Mesenchymal stem cell (in vitro differentiated cells and primary cell): ENCODE measurements around the gene MEF2C.

Experiments used
- DNase-seq: peaks from one replicate; pipeline ENCODE4 v3.0.0-alpha.2; 2013
- H2AFZ ChIP-seq: one replicate; pipeline ENCODE4 v1.6.1; 2013; ENCODE audit warnings: low read depth, mild to moderate bottlenecking, control low read depth, inconsistent platforms, low read length, moderate library complexity
- H2AK5ac ChIP-seq: 2 replicates; pipeline ENCODE4 v1.6.1; 2013; ENCODE audit warnings: low read length, moderate library complexity, mild to moderate bottlenecking, inconsistent platforms; ENCODE audit not compliant: severe bottlenecking
- H2BK120ac ChIP-seq: one replicate; pipeline ENCODE4 v1.6.1; 2013; ENCODE audit warnings: low read depth, mild to moderate bottlenecking, inconsistent platforms, low read length, moderate library complexity
- H2BK12ac ChIP-seq, 2 experiments: one replicate each; pipeline ENCODE4 v1.6.1; 2013; ENCODE audit warnings: inconsistent platforms in 2 of 2, low read length in 2 of 2, mild to moderate bottlenecking in 2 of 2, moderate library complexity in 2 of 2, control low read depth in 1 of 2
- H2BK15ac ChIP-seq: one replicate; pipeline ENCODE4 v1.6.1; 2013; ENCODE audit warnings: mild to moderate bottlenecking, low read depth, inconsistent platforms; ENCODE audit not compliant: poor library complexity, severe bottlenecking
- H2BK5ac ChIP-seq: 2 replicates; pipeline ENCODE4 v1.6.1; 2013; ENCODE audit warnings: low read depth, mild to moderate bottlenecking, low read length, control low read depth, inconsistent platforms; ENCODE audit not compliant: poor library complexity, severe bottlenecking
- H3K14ac ChIP-seq, 2 experiments: one replicate each; pipeline ENCODE4 v1.6.1; 2013; ENCODE audit warnings: inconsistent platforms in 2 of 2, low read length in 2 of 2, control low read depth in 1 of 2, mild to moderate bottlenecking in 1 of 2, moderate library complexity in 1 of 2
- H3K18ac ChIP-seq, 2 experiments: one replicate each; pipeline ENCODE4 v1.6.1; 2013; ENCODE audit warnings: inconsistent platforms in 2 of 2, low read length in 2 of 2, control low read depth in 1 of 2, low read depth in 1 of 2, mild to moderate bottlenecking in 1 of 2
- H3K23ac ChIP-seq, 2 experiments: one replicate each; pipeline ENCODE4 v1.6.1; 2013; ENCODE audit warnings: inconsistent platforms in 2 of 2, low read length in 2 of 2, mild to moderate bottlenecking in 2 of 2, moderate library complexity in 2 of 2, control low read depth in 1 of 2
- H3K27ac ChIP-seq: 2 replicates; pipeline ENCODE4 v1.5.1; 2013; ENCODE audit warnings: mild to moderate bottlenecking, moderate library complexity, low read length, control low read depth, inconsistent platforms; ENCODE audit not compliant: poor library complexity, severe bottlenecking
- H3K27me3 ChIP-seq, 2 experiments: 2 replicates each; pipeline versions ENCODE4 v1.6.1 to v1.7.0; 2013; ENCODE audit warnings: low read length in 2 of 2, mild to moderate bottlenecking in 2 of 2, moderate library complexity in 2 of 2, control low read depth in 1 of 2, inconsistent platforms in 1 of 2; ENCODE audit not compliant: control insufficient read depth in 1 of 2, insufficient read depth in 1 of 2
- H3K36me3 ChIP-seq, 2 experiments: 2 replicates each; pipeline versions ENCODE4 v1.6.1 to v1.7.0; 2013; ENCODE audit warnings: low read length in 2 of 2, control low read depth in 1 of 2, inconsistent platforms in 1 of 2, low read depth in 1 of 2, mild to moderate bottlenecking in 1 of 2; ENCODE audit not compliant: insufficient read depth in 2 of 2, control insufficient read depth in 1 of 2
- H3K4ac ChIP-seq, 2 experiments: one replicate each; pipeline ENCODE4 v1.6.1; 2013; ENCODE audit warnings: inconsistent platforms in 2 of 2, low read length in 2 of 2, mild to moderate bottlenecking in 2 of 2, moderate library complexity in 2 of 2, control low read depth in 1 of 2, low read depth in 1 of 2
- H3K4me1 ChIP-seq: 2 replicates; pipeline ENCODE4 v1.6.1; 2013; ENCODE audit warnings: low read depth, low read length, control low read depth; ENCODE audit not compliant: control insufficient read depth, insufficient read depth
- H3K4me2 ChIP-seq: 2 replicates; pipeline ENCODE4 v1.6.1; 2013; ENCODE audit warnings: low read length, mild to moderate bottlenecking, inconsistent platforms; ENCODE audit not compliant: poor library complexity, severe bottlenecking
- H3K4me3 ChIP-seq, 2 experiments: 2 replicates each; pipeline versions ENCODE4 v1.5.1 to v1.7.0; 2013; ENCODE audit warnings: low read length in 2 of 2, mild to moderate bottlenecking in 2 of 2, control low read depth in 1 of 2, low read depth in 1 of 2; ENCODE audit not compliant: insufficient read depth in 1 of 2
- H3K79me1 ChIP-seq: replicated peaks from 2 replicates; pipeline ENCODE4 v1.6.1; 2013; ENCODE audit warnings: mild to moderate bottlenecking, control low read depth, low read length, inconsistent platforms; ENCODE audit not compliant: poor library complexity, severe bottlenecking
- H3K9ac ChIP-seq: 2 replicates; pipeline ENCODE4 v1.7.0; 2013; ENCODE audit warnings: mild to moderate bottlenecking, low read length, moderate library complexity
- H3K9me3 ChIP-seq: 2 replicates; pipeline ENCODE4 v1.7.0; 2013; ENCODE audit warnings: mild to moderate bottlenecking, low read length; ENCODE audit not compliant: control insufficient read depth
- H4K8ac ChIP-seq: one replicate; pipeline ENCODE4 v1.6.1; 2013; ENCODE audit warnings: inconsistent platforms, mild to moderate bottlenecking, low read length, moderate library complexity
- H4K91ac ChIP-seq: one replicate; pipeline ENCODE4 v1.6.1; 2013; ENCODE audit warnings: mild to moderate bottlenecking, low read length, inconsistent platforms
- WGBS: methylation state at CpG from one replicate; pipeline ENCODE4 v1.1.7; 2013; ENCODE audit warnings: mixed read lengths; 5-methylcytosine and 5-hydroxymethylcytosine counted together

MEF2C gene

DNA sequence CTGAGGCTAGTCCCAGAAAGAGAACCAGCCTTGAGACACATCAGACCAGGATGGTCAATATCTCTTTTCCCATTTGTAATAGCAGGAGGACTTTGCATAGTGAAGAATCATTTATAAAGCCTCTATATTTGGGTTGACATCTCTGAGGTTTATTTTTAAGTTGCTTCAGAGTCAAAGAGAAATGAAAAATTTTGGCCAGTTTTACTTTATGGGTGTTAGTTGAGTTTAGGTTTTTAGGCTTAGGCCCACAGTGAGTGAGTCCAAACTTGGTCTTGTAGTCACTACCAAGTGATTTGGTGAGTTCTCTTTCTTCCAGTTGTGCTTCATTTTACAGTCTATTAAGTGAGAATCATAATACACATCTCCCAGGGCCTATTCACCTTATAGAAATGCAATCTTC, 5.3 kb upstream of the MEF2C start:
- Histone ChIP-seq H2BK12ac (no peak overlapping the region), H2AK5ac (no peak overlapping the region), H3K4me2 (no peak overlapping the region), H3K14ac (no peak overlapping the region), H2BK5ac (no peak overlapping the region), H3K9ac (no peak overlapping the region), H2BK15ac (no peak overlapping the region), H3K79me1 (no peaks in the 10 kb centered on the region), H3K18ac (no peak overlapping the region), H2AFZ (no peak overlapping the region), H3K27ac (no peak overlapping the region), H3K4ac (no peak overlapping the region), H2BK120ac (no peak overlapping the region), H3K23ac (no peak overlapping the region), H4K8ac (no peak overlapping the region), H3K4me3 (no peak overlapping the region), H3K27me3 (no peaks in the 10 kb centered on the region), H3K36me3 (no peaks in the 10 kb centered on the region), H3K9me3 (no peaks in the 10 kb centered on the region), H4K91ac (no peak overlapping the region), H3K4me1 (peaks cover 6% of the 10 kb centered on the region)
- DNase-seq: no peak

DNA sequence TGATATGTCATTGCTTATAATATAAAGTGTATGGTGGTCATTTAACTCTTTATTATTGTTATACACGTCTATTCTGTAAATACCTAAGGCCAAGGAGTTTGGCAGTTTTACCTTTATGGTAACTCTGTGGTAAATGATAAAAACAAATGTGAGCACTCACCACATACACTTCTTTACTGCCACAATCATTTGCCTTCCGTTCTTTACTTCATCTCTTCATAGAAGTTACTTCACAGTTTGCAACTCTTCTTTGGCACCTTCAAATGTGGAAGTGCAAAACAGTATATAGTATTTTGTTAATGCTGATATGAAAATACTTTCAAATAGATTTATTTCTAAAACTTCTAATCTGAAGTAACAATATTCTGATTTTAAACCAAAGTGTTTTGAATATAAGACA, 4.4 kb upstream of the MEF2C start:
- H2BK5ac ChIP-seq: no peak overlapping the region
- 86% methylated on average over 1 of the region's 2 CpGs for WGBS

DNA sequence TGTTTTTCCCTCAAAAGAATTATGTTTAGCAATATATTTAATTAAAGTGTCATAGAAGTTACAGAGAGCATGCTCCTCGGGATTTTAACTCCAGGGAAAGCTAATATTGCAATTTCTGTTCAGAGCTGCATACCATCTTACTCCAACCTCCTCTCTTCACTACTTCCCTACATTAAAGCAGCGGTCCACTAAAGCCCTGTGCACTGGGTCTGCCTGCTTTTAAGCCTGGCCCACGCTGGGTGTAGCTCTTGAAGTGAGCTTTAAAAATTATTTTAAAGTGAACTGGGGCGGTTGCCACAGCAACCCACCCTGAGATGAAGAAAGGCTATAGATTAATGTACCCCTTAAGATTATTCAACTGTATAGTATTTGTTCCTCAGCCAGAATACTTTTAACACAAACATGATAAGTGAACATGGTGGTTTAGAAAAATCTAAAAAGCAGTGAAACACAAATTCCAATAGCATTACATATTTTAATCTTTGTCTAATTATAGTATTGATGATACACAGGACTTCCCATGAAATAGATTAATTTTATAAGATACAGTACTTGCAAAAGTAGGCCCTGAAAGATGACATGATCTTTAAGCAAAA, 3.9 kb upstream of the MEF2C start:
- Histone ChIP-seq H3K27ac (no peak overlapping the region), H3K18ac (no peak overlapping the region), H2BK12ac (no peak overlapping the region), H3K14ac (no peak overlapping the region), H4K8ac (no peak overlapping the region), H4K91ac (no peak overlapping the region), H3K36me3 (no peaks in the 10 kb centered on the region), H3K4me1 (peaks cover 6% of the 10 kb centered on the region), H3K79me1 (no peaks in the 10 kb centered on the region), H3K23ac (no peak overlapping the region), H2BK120ac (no peak overlapping the region), H3K27me3 (no peaks in the 10 kb centered on the region), H2BK5ac (no peak overlapping the region), H2BK15ac (no peak overlapping the region), H3K4ac (no peak overlapping the region), H3K9me3 (no peaks in the 10 kb centered on the region), H2AK5ac (no peak overlapping the region), H3K9ac (no peak overlapping the region), H3K4me2 (no peak overlapping the region), H3K4me3 (no peak overlapping the region), H2AFZ (no peak overlapping the region)
- 92% methylated on average over 3 of the region's 4 CpGs for WGBS
- no peak for DNase-seq

More for the DNA sequence above, 4.4 kb upstream of the MEF2C start:
- Histone ChIP-seq H2AK5ac (no peak overlapping the region), H3K23ac (no peak overlapping the region), H3K9ac (no peak overlapping the region), H3K79me1 (no peaks in the 10 kb centered on the region), H3K27me3 (no peaks in the 10 kb centered on the region), H3K4me1 (peaks cover 6% of the 10 kb centered on the region), H2AFZ (no peak overlapping the region), H3K14ac (no peak overlapping the region), H2BK15ac (no peak overlapping the region), H3K4me3 (no peak overlapping the region), H3K18ac (no peak overlapping the region), H3K4ac (no peak overlapping the region), H3K9me3 (no peaks in the 10 kb centered on the region), H3K27ac (no peak overlapping the region), H4K91ac (no peak overlapping the region), H2BK120ac (no peak overlapping the region), H3K36me3 (no peaks in the 10 kb centered on the region), H4K8ac (no peak overlapping the region), H3K4me2 (no peak overlapping the region), H2BK12ac (no peak overlapping the region)
- DNase-seq: no peak

DNA sequence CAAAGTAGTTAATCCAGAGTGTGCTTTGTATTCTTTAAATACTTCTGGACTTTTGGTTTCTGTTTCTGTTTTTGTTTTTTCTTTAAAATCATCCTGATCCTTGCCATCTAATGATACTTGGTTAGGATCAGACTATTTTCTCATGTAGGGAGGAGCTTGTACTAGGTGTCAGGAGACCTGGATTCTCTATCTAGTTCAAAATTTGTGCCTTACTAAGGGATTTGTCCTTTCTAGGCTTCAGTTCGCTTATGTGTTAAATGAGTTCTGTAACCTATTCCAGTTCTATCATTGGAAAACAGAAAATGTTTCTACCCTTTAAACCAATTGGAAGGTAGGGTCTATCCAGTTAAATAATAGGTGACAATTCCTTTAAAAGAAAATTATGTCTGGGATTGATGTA, 3.3 kb upstream of the MEF2C start:
- Histone ChIP-seq H3K4me1 (peaks cover 6% of the 10 kb centered on the region), H3K27ac (no peak overlapping the region), H3K4me2 (no peak overlapping the region), H3K79me1 (no peaks in the 10 kb centered on the region), H4K8ac (no peak overlapping the region), H3K14ac (no peak overlapping the region), H3K4ac (no peak overlapping the region), H2BK120ac (no peak overlapping the region), H4K91ac (no peak overlapping the region), H3K27me3 (no peaks in the 10 kb centered on the region), H2BK12ac (no peak overlapping the region), H3K9me3 (no peaks in the 10 kb centered on the region), H2BK5ac (no peak overlapping the region), H3K9ac (peak overlapping the region; percentile 26), H3K4me3 (peak overlapping the region in 1 of 2 experiments; percentile 38), H2BK15ac (no peak overlapping the region), H3K18ac (no peak overlapping the region), H3K36me3 (no peaks in the 10 kb centered on the region), H2AK5ac (no peak overlapping the region), H3K23ac (no peak overlapping the region), H2AFZ (no peak overlapping the region)
- WGBS: no CpG with 5 or more reads among the region's 1 CpG
- no peak for DNase-seq
